Parathyroid adenoma (tissue), 2 donors: ENCODE data around the gene PSD.

Source experiments
- H2AFZ ChIP-seq: fragments of 300-600 bp; sonication (generic); one replicate; pipeline ENCODE4 v1.7.0; 2017; ENCODE audit warnings: antibody characterized with exemption, mild to moderate bottlenecking
- H3K27ac ChIP-seq: fragments of 300-600 bp; sonication (generic); one replicate; pipeline ENCODE4 v1.7.0; 2017
- H3K27me3 ChIP-seq: fragments of 300-600 bp; sonication (generic); one replicate; pipeline ENCODE4 v1.7.0; 2017; ENCODE audit warnings: low read length; ENCODE audit not compliant: control insufficient read depth, insufficient read depth
- H3K36me3 ChIP-seq: fragments of 300-600 bp; sonication (generic); one replicate; pipeline ENCODE4 v1.7.0; 2017; ENCODE audit warnings: low read length; ENCODE audit not compliant: control insufficient read depth, insufficient read depth
- H3K4me1 ChIP-seq: fragments of 300-600 bp; sonication (generic); one replicate; pipeline ENCODE4 v1.7.0; 2017; ENCODE audit warnings: control low read depth
- H3K4me2 ChIP-seq: fragments of 300-600 bp; sonication (generic); one replicate; pipeline ENCODE4 v1.7.0; 2017; ENCODE audit warnings: low read length
- H3K4me3 ChIP-seq: fragments of 300-600 bp; sonication (generic); one replicate; pipeline ENCODE4 v1.7.0; 2017; ENCODE audit warnings: low read depth, low read length
- H3K79me2 ChIP-seq: fragments of 300-600 bp; sonication (generic); one replicate; pipeline ENCODE4 v1.7.0; 2017; ENCODE audit warnings: control low read depth
- H3K9ac ChIP-seq: fragments of 300-600 bp; sonication (generic); one replicate; pipeline ENCODE4 v1.7.0; 2017; ENCODE audit warnings: mild to moderate bottlenecking
- H3K9me3 ChIP-seq: fragments of 300-600 bp; sonication (generic); one replicate; pipeline ENCODE4 v1.7.0; 2017; ENCODE audit warnings: low read length; ENCODE audit not compliant: control insufficient read depth
- CTCF ChIP-seq: fragments of 300-600 bp; sonication (generic); IDR thresholded peaks from one replicate; pipeline ENCODE4 v1.7.0; 2017; ENCODE audit warnings: antibody characterized with exemption, mild to moderate bottlenecking
- donor health status: primary hyperparathyroidism.

Gene PSD

GRCh38 chr10:102384606-102385429 is 33.8 kb downstream of the PSD start:
- H3K9me3 ChIP-seq, result no peaks in the 10 kb centered on the region
- TF ChIP-seq CTCF, result no peak
- H3K27ac ChIP-seq, result no peak overlapping the region
- H3K27me3 ChIP-seq, result no peaks in the 10 kb centered on the region
- no peak overlapping the region for H2AFZ ChIP-seq
- H3K4me2 ChIP-seq, result no peak overlapping the region
- no peaks in the 10 kb centered on the region for H3K79me2 ChIP-seq
- H3K4me1 ChIP-seq, result no peaks in the 10 kb centered on the region
- H3K36me3 ChIP-seq, result no peaks in the 10 kb centered on the region
- no peak overlapping the region for H3K9ac ChIP-seq
- no peak overlapping the region for H3K4me3 ChIP-seq

- Histone ChIP-seq H3K79me2 (no peaks in the 10 kb centered on the region), H3K9me3 (no peaks in the 10 kb centered on the region), H2AFZ (no peak overlapping the region), H3K4me2 (no peak overlapping the region), H3K4me3 (no peak overlapping the region), H3K27ac (no peak overlapping the region), H3K4me1 (no peaks in the 10 kb centered on the region), H3K36me3 (no peaks in the 10 kb centered on the region), H3K27me3 (no peaks in the 10 kb centered on the region), H3K9ac (no peak overlapping the region)
- TF ChIP-seq CTCF, result peak; percentile 12
These were observed 34.5 kb downstream of the PSD start for GRCh38 chr10:102384053-102384452.

GRCh38 chr10:102382871-102383270 is 35.7 kb downstream of the PSD start:
- Histone ChIP-seq H3K9me3 (no peaks in the 10 kb centered on the region), H3K4me2 (no peak overlapping the region), H3K27me3 (no peaks in the 10 kb centered on the region), H3K9ac (no peak overlapping the region), H2AFZ (no peak overlapping the region), H3K4me1 (no peaks in the 10 kb centered on the region), H3K4me3 (no peak overlapping the region), H3K36me3 (no peaks in the 10 kb centered on the region), H3K27ac (no peak overlapping the region), H3K79me2 (no peaks in the 10 kb centered on the region)
- no peak for TF ChIP-seq CTCF

- Histone ChIP-seq H3K79me2 (no peaks in the 10 kb centered on the region), H3K36me3 (no peaks in the 10 kb centered on the region), H3K9me3 (no peaks in the 10 kb centered on the region), H3K4me1 (no peaks in the 10 kb centered on the region), H2AFZ (no peak overlapping the region), H3K9ac (no peak overlapping the region), H3K27ac (no peak overlapping the region), H3K27me3 (no peaks in the 10 kb centered on the region), H3K4me3 (no peak overlapping the region), H3K4me2 (no peak overlapping the region)
- no peak for TF ChIP-seq CTCF
These were observed 36.6 kb downstream of the PSD start for GRCh38 chr10:102381983-102382382.

GRCh38 chr10:102379383-102379782 is 39.2 kb downstream of the PSD start:
- Histone ChIP-seq H3K9ac (no peak overlapping the region), H3K4me1 (no peaks in the 10 kb centered on the region), H3K4me2 (no peak overlapping the region), H3K9me3 (no peaks in the 10 kb centered on the region), H3K27me3 (no peaks in the 10 kb centered on the region), H3K4me3 (no peak overlapping the region), H3K36me3 (no peaks in the 10 kb centered on the region), H3K79me2 (no peaks in the 10 kb centered on the region), H2AFZ (no peak overlapping the region), H3K27ac (no peak overlapping the region)
- TF ChIP-seq CTCF, result no peak
